GM18517 (cell line): ENCODE data around the gene CCL17.
"Not testable (repeated sequence)": the region's sequence is repeated elsewhere in the genome, so short reads cannot be mapped to it uniquely, and the experiment has no call there.

Experiments
- ATAC-seq: cut with Tn5 transposase; IDR thresholded peaks from one replicate; pipeline ENCODE4 v1.9.1; 2021; ENCODE audit warnings: mild to moderate bottlenecking, moderate library complexity; ENCODE audit not compliant: unreplicated experiment

The CCL17 gene

GRCh38 chr16:57427824-57428223 is 23.3 kb downstream of the CCL17 start:
- ATAC-seq, result no peak

GRCh38 chr16:57430955-57431354 is 26.4 kb downstream of the CCL17 start:
- no peak for ATAC-seq

DNA sequence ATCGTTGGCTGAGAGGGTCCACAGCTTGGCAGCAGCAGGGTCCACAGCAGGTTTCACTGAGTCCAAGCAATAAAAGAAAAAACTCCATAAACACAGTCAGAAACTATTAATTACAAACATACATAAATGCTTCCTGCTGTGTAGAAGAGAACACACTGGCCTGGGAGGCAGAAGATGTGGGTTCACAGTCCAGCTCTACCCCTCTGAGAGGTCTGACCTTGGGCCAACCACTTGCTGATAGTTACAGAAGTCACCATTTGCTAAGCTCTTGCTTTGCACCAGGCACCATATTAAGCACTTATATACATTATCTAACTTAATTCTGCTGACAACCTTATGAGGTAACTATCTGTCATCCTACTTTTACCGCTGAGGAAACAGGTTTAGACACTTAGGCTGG is 27.9 kb downstream of the CCL17 start:
- no peak for ATAC-seq

GRCh38 chr16:57432989-57433388 is 28.4 kb downstream of the CCL17 start:
- no peak for ATAC-seq

DNA sequence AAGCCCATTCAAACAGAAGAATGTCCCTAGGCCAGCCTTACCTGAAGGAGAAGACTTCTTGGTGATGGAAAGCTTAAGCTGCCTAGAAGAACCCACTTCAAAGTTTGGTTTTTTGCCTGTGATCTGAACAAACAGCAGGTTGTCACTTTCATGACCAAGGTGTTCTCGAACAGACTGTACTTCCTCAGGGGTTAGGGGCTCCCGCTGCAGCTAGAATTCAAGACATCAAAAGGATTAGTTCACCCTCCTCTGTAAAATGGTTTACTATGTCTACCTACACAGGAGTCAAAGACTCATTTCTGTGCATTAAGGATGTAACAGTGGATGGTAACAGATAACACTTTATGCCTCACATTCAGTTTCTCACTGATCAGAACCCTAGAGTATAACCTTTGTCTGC is 29.4 kb downstream of the CCL17 start:
- ATAC-seq, result no peak

GRCh38 chr16:57435838-57436237 is 31.3 kb downstream of the CCL17 start:
- ATAC-seq, result no peak

GRCh38 chr16:57439947-57440346 is 35.4 kb downstream of the CCL17 start:
- not testable (repeated sequence) for ATAC-seq

- not testable (repeated sequence) for ATAC-seq
Measured at GRCh38 chr16:57440551-57440950, 36.0 kb downstream of the CCL17 start.

DNA sequence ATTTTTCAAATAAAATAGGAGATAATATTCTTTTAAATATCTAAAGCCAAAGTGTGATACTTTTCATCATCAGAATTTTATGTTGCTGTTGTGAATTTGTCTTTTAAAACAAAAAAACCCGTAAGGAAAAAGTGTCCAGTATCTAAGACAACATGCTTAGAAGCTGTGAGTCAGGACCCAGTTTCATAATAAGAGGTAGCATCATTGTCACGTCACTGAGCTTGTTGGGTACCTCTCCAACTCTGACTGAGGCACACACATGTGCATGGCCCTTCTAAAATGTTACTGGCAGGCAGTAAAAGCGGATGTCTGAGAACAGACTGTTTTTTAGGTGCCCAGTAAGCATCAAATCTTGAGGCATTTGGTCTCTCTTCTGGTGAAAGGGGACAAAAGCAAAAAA is 40.1 kb downstream of the CCL17 start:
- no peak for ATAC-seq

DNA sequence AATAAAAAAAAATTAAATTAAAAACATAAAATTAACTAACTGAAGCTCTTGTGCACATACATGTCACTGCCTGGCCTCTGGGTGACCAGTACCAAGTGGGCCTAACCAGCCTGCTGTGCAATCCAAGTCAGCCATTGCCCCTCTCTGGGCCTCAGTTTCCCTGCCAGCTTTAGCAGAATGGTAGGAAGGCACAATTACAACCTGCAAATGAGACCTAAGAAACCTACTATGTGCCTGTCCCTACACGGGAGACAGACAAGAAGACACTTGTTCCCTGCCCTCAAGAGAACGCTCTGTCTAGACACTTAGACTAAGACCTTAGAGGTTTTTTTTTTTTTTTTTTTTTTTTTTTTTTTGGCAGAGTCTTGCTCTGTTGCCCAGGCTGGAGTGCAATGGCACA is 40.9 kb downstream of the CCL17 start:
- ATAC-seq, result no peak

GRCh38 chr16:57446531-57447185 is 42.1 kb downstream of the CCL17 start:
- peak; percentile 20 for ATAC-seq

- peak; percentile 78 for ATAC-seq
Measured at GRCh38 chr16:57447186-57447962, 42.8 kb downstream of the CCL17 start, which contains the start of the genes CIAPIN1 and COQ9. Gene CIAPIN1 (minus strand): TSS chr16:57447385. CDS start chr16:57440928, 6,457 bp downstream. Gene COQ9 (plus strand): TSS chr16:57447479. CDS start chr16:57447506, 27 bp downstream.

DNA sequence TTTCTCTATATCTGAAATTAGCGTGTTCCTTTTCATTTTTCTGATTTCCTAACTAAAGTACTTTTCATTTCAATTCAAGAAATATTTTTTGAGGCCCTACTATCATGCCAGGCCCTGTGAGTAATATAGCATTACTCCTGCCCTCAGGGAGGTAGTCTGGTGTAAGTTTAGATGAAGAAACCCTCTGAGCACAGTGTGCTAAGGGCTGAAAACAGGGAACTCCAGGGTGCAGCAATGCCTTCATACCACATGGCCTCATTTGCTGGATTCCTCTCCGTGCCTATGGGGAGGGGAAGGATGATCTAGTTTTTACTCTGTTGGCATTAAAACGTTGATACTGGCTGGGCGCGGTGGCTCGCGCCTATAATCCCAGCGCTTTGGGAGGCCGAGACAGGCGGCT is 47.5 kb downstream of the CCL17 start:
- no peak for ATAC-seq

- peak; percentile 82 for ATAC-seq
Measured at GRCh38 chr16:57462209-57462977, 57.8 kb downstream of the CCL17 start, which contains the start of gene POLR2C. Gene POLR2C (plus strand): TSS chr16:57462679. CDS start chr16:57462725, 46 bp downstream.

- ATAC-seq, result no peak
Measured at GRCh38 chr16:57462978-57463362, 58.4 kb downstream of the CCL17 start.

DNA sequence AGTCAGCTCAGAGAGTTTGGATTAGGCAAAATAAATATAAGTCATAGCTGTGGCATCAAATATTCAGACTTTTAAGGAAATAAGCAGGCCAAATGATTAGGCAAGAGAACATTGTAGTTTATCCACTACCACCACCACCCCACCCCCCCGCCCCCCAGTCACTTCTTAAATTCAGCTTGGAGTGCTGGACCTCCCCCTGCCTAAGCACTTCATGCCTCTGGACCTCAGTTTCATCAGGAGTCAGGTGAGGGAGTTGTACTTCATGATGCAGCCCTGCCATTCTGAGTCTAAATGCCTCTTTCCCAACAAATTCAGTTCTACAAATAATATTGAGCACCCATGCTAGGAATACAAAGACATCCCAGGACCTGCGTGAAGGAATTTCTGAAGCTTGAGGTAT is 60.0 kb downstream of the CCL17 start:
- no peak for ATAC-seq
